Measurements from ENCODE around the gene LCLAT1.

LCLAT1 gene

DNA sequence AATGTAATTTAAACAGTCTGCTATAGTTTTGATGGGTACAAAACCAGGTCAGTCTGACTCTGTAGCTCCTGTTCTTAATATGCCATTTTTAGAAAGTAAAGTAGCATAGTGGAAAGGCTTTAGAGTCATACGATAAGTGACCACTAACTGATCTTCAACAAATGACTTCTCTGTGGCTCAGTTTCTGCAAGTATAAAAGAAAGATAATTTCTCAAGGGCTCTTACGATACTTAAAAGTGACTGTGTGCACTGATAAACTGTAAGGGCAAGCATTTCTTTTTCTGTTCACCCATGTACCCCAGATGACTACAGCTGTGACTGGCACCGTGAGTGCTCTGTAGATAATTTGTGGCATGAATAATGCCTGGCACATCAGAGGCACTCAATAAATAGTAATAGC is 178.7 kb downstream of the LCLAT1 start:
- no peak for DNase-seq (ENCODE audit: low read depth)
- TF ChIP-seq, protein P1, sequence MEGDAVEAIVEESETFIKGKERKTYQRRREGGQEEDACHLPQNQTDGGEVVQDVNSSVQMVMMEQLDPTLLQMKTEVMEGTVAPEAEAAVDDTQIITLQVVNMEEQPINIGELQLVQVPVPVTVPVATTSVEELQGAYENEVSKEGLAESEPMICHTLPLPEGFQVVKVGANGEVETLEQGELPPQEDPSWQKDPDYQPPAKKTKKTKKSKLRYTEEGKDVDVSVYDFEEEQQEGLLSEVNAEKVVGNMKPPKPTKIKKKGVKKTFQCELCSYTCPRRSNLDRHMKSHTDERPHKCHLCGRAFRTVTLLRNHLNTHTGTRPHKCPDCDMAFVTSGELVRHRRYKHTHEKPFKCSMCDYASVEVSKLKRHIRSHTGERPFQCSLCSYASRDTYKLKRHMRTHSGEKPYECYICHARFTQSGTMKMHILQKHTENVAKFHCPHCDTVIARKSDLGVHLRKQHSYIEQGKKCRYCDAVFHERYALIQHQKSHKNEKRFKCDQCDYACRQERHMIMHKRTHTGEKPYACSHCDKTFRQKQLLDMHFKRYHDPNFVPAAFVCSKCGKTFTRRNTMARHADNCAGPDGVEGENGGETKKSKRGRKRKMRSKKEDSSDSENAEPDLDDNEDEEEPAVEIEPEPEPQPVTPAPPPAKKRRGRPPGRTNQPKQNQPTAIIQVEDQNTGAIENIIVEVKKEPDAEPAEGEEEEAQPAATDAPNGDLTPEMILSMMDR (conservative IDR thresholded peaks at IDR 0.05; ENCODE audit: low read depth, low read length) = no peak

DNA sequence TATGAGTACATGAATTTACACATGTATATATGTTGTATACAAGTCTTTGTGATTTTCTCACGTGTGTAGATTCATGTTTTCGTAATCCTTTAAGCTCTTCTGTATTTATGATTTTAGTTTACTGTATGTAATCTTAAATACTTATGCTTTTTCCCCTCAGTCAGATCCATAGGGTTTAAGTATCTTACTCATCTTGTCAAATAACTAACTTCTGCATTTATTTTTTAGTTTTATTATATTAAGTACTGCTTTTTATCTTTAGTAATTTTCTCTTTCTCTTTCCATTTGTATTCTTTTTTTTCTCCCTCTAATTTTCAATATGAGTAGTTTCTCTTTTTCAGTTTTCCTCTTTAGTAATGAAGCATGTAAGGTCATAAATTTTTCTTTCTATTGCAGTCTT is 179.4 kb downstream of the LCLAT1 start:
- TF ChIP-seq, protein P1 (conservative IDR thresholded peaks at IDR 0.05; ENCODE audit: low read depth, low read length) = no peak
- DNase-seq (ENCODE audit: low read depth) = no peak
- H3K4me3 ChIP-seq (ENCODE audit: low read length) = no peak overlapping the region

More for the DNA sequence above, 178.7 kb downstream of the LCLAT1 start:
- no peak overlapping the region for H3K4me3 ChIP-seq (ENCODE audit: low read length)

DNA sequence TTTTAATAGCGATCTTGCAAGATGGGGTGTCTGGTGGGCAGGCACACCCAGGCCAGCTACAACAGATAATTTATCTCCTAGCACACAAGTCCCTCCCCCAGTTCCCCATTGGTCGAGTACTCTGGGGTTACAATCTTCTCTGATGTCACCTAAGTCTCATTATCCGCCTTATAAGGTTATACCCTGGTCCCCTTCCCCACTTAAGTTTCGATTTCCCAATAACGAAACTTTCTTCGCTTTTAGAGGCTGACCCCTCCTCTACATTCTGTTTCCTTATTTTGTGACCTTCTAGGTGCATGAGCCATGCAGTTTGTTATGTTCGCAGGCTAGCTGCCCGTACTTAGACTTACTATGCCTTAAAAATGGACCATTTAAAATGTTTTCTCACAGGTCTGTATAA is 180.1 kb downstream of the LCLAT1 start:
- no peak overlapping the region for H3K4me3 ChIP-seq (ENCODE audit: low read length)
- TF ChIP-seq, protein P1 (conservative IDR thresholded peaks at IDR 0.05; ENCODE audit: low read depth, low read length) = no peak
- no peak for DNase-seq (ENCODE audit: low read depth)

DNA sequence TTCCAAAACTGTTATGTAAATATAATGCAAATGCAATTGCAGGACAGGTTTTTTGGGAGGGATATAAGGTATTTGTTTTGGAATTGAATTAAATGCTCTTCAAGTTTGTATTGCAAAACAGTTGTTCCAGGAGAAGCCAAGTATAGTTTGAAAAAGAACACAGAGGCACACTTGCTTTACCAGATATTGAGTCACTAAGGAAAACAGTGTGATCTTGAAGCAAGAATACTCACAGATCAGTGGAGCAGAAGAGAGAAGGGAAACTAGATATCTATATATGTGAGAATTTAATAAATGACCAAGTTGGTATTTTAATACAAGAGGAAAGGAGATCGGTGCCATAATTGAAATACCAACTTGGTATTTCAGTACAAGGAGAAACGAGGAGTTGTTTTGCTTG is 181.3 kb downstream of the LCLAT1 start:
- no peak overlapping the region for H3K4me3 ChIP-seq (ENCODE audit: low read length)
- TF ChIP-seq, protein P1 (conservative IDR thresholded peaks at IDR 0.05; ENCODE audit: low read depth, low read length) = no peak
- no peak for DNase-seq (ENCODE audit: low read depth)

DNA sequence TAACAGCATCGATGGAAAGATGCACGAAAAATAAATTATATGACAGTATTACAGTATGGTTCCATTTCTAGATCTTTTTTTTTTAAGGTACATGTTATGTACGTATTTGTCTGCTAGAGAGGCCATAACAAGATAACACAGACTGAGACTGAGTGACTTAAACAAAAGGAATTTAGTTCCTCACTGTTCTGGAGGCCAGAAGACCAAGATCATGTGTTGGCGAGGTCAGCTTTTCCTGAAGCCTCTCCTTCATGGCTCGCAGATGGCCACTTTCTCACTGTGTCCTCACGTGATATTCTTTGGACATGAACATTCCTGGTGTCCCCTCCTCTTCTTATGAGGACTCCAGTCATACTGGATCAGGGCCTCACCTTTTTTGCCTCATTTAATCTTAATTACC is 182.8 kb downstream of the LCLAT1 start:
- TF ChIP-seq, protein P1 (conservative IDR thresholded peaks at IDR 0.05; ENCODE audit: low read depth, low read length) = no peak
- DNase-seq (ENCODE audit: low read depth) = no peak
- H3K4me3 ChIP-seq (ENCODE audit: low read length) = no peak overlapping the region

DNA sequence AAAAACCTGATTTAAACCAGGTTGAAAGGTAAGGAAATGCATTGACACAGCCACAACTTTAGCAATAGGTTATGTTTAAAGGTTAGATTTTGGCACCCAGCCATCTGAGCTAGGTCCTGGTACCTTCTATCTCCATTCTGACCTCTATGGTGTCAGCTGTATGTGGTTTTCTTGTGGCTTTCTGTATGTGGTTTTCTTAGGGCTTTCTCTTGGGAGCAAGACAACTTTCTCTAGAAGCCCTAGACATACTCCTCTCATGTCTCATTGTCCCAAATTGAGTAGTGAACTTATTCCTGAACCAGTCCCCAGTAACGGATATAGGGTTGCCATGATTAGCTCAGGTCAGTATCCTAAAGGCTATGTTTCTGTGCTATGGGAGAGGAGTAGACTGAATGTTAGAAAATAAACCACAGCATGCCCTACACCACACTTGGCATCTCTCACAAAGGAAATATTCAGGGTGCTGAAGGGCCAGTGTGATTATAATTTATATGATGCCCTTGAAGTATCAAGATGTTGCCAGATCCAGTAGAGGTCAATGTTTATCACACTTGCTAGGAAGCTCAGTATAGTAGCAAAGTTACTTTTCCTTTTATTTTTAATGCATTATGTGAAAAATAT is 184.1 kb downstream of the LCLAT1 start:
- H3K4me3 ChIP-seq (ENCODE audit: low read length) = no peak overlapping the region
- TF ChIP-seq, protein P1 (conservative IDR thresholded peaks at IDR 0.05; ENCODE audit: low read depth, low read length) = no peak
- no peak for DNase-seq (ENCODE audit: low read depth)

DNA sequence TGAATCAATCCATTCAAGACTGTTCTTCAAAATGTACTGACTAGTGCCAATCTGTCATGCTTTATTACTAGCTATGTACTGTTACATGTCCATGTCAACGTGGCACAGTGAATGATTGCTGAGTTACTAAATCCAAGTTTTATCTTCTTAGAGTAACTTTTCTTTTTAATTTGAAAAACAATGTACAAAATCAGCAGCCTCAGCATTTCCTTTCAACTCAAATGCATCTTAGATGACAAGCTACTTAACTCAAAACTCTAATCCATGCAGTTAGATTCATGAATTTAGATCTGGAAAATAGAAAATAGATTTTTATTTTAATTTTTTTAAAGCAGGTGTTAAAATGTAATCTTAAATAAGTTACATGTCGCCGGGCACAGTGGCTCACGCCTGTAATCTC is 186.0 kb downstream of the LCLAT1 start:
- DNase-seq (ENCODE audit: low read depth) = no peak
- H3K4me3 ChIP-seq (ENCODE audit: low read length) = no peak overlapping the region
- TF ChIP-seq, protein P1 (conservative IDR thresholded peaks at IDR 0.05; ENCODE audit: low read depth, low read length) = no peak

All from retinal pigment epithelial cell (primary cell).